Nephron (organoid): ENCODE data around the gene UNC79.

ENCODE experiments used
- H3K27ac Mint-ChIP-seq, 3 experiments: 2 replicates each; pipeline ENCODE4 v1.8.0; 2020; ENCODE audit warnings: mixed read lengths in 3 of 3, mild to moderate bottlenecking in 2 of 3, moderate library complexity in 1 of 3
- H3K27me3 Mint-ChIP-seq: 2 replicates; pipeline ENCODE4 v1.8.0; 2021; ENCODE audit warnings: low read depth, mild to moderate bottlenecking, moderate library complexity, mixed read lengths
- H3K36me3 Mint-ChIP-seq: 2 replicates; pipeline ENCODE4 v1.8.0; 2020; ENCODE audit warnings: low read depth, mixed read lengths
- H3K4me1 Mint-ChIP-seq: 2 replicates; pipeline ENCODE4 v1.8.0; 2020; ENCODE audit warnings: mixed read lengths
- H3K4me3 Mint-ChIP-seq, 3 experiments: 2 replicates each; pipeline ENCODE4 v1.8.0; 2020; ENCODE audit warnings: mild to moderate bottlenecking in 3 of 3, mixed read lengths in 3 of 3, moderate library complexity in 2 of 3
- H3K9me3 Mint-ChIP-seq: 2 replicates; pipeline ENCODE4 v1.8.0; 2020; ENCODE audit warnings: mixed read lengths
- CTCF ChIP-seq, 3 experiments: fragments of 200-600 bp; sonication (generic); IDR thresholded peaks; one replicate each; pipeline ENCODE4 v1.5.0; 2021; ENCODE audit warnings: antibody characterized with exemption in 3 of 3; ENCODE audit not compliant: unreplicated experiment in 3 of 3

Gene UNC79

GRCh38 chr14:93712079-93712837 is 281.5 kb downstream of the UNC79 start:
- Mint-ChIP-seq H3K9me3 (no peaks in the 10 kb centered on the region), H3K27ac (no peak overlapping the region), H3K4me1 (peaks cover 11% of the 10 kb centered on the region), H3K4me3 (no peak overlapping the region), H3K27me3 (peaks cover 18% of the 10 kb centered on the region), H3K36me3 (no peaks in the 10 kb centered on the region)
- TF ChIP-seq CTCF (IDR thresholded peaks at IDR 0.05; ENCODE audit: unreplicated experiment in 3 of 3), result no peak

GRCh38 chr14:93712838-93713724 is 282.3 kb downstream of the UNC79 start:
- no peak overlapping the region for H3K4me3 Mint-ChIP-seq
- H3K9me3 Mint-ChIP-seq, result no peaks in the 10 kb centered on the region
- peaks cover 11% of the 10 kb centered on the region for H3K4me1 Mint-ChIP-seq
- peaks cover 18% of the 10 kb centered on the region for H3K27me3 Mint-ChIP-seq
- no peaks in the 10 kb centered on the region for H3K36me3 Mint-ChIP-seq
- TF ChIP-seq CTCF (IDR thresholded peaks at IDR 0.05; ENCODE audit: unreplicated experiment in 3 of 3), result no peak
- peak overlapping the region in 1 of 3 experiments; percentile 29 for H3K27ac Mint-ChIP-seq

- H3K9me3 Mint-ChIP-seq, result no peaks in the 10 kb centered on the region
- no peak for TF ChIP-seq CTCF (IDR thresholded peaks at IDR 0.05; ENCODE audit: unreplicated experiment in 3 of 3)
- peaks cover 11% of the 10 kb centered on the region for H3K4me1 Mint-ChIP-seq
Observed at GRCh38 chr14:93713726-93714405, 283.1 kb downstream of the UNC79 start.

GRCh38 chr14:93714605-93715004 is 283.9 kb downstream of the UNC79 start:
- no peak overlapping the region for H3K4me3 Mint-ChIP-seq
- H3K27me3 Mint-ChIP-seq, result peaks cover 18% of the 10 kb centered on the region
- no peaks in the 10 kb centered on the region for H3K36me3 Mint-ChIP-seq
- TF ChIP-seq CTCF (IDR thresholded peaks at IDR 0.05; ENCODE audit: unreplicated experiment in 3 of 3), result no peak
- H3K9me3 Mint-ChIP-seq, result no peaks in the 10 kb centered on the region
- H3K4me1 Mint-ChIP-seq, result peaks cover 11% of the 10 kb centered on the region
- no peak overlapping the region for H3K27ac Mint-ChIP-seq

More at GRCh38 chr14:93713726-93714405, 283.1 kb downstream of the UNC79 start:
- Mint-ChIP-seq H3K27ac (no peak overlapping the region), H3K27me3 (peaks cover 18% of the 10 kb centered on the region), H3K36me3 (no peaks in the 10 kb centered on the region), H3K4me3 (no peak overlapping the region)

- Mint-ChIP-seq H3K9me3 (no peaks in the 10 kb centered on the region), H3K4me3 (no peak overlapping the region), H3K27ac (no peak overlapping the region), H3K36me3 (no peaks in the 10 kb centered on the region), H3K27me3 (peaks cover 18% of the 10 kb centered on the region), H3K4me1 (peaks cover 13% of the 10 kb centered on the region)
- no peak for TF ChIP-seq CTCF (IDR thresholded peaks at IDR 0.05; ENCODE audit: unreplicated experiment in 3 of 3)
Observed at GRCh38 chr14:93715279-93715927, 284.7 kb downstream of the UNC79 start.
